Amniotic epithelial cell (primary cell): ENCODE measurements around the gene RHOJ.

ENCODE experiments used
- DNase-seq: peaks from one replicate; pipeline ENCODE4 v3.0.0-alpha.2; 2010; ENCODE audit warnings: low read depth

The RHOJ gene

GRCh38 chr14:63205866-63206265 lies 1.6 kb downstream of the RHOJ start:
- no peak for DNase-seq

DNA sequence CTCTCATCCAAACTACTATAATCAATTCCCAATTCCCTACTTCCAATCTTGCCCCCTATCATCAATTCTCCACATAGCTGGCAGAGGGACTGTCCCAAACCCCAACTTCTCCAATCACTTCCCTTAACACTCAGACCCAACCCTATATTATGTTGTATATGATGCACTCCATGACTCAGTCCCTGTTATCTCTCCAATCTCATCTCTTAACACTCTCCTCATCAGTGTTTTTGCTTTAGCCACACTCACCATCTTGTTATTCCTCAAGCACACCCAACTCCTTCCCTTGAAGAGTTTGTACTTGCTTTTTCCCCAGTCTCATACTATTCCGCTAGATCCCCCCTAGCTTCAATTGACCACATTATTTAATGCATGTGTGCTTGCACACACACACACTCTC lies 4.9 kb downstream of the RHOJ start:
- DNase-seq: peak; percentile 24

DNA sequence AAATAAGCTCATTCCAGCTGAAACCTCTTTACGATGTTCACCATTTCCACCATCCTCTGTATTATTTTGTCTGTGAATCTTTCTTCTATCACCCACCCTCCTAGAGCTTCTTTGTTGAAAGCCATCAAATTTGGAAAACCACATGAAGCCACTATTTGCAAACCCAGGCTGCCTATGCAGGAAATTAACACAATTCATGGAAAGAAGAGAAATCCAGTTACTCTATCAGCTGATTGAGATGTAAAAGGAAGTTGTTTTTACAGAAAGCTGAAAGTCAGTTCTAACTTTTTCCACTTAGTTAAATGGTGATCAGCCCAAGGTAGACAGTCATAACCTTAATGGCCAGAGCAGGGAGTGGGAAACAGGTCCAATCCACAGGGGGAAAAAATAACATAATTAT lies 6.6 kb downstream of the RHOJ start:
- no peak for DNase-seq

- no peak for DNase-seq
Observed at GRCh38 chr14:63212209-63212608, 8.0 kb downstream of the RHOJ start.

GRCh38 chr14:63212776-63213500 lies 8.7 kb downstream of the RHOJ start:
- no peak for DNase-seq

- no peak for DNase-seq
Observed at GRCh38 chr14:63214417-63215196, 10.4 kb downstream of the RHOJ start.

DNA sequence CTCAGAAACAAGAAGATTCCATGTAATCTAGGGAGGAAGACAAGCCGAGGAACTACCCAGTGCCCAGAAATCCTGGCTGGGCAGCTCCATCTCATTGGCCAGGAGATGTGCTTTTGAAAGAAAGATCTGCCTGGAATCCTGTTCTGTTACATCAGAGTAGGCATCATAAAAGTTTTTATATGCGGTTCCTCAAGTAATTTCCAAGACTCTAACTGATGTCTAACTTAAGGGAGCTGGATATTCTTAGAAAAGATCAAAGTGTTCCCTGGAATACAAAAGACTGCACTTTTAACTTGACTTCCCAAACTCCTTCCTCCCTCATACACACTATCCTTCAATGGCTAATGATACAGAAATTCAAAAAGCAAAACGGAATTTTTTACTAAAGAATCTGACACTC lies 16.3 kb downstream of the RHOJ start:
- DNase-seq: no peak

DNA sequence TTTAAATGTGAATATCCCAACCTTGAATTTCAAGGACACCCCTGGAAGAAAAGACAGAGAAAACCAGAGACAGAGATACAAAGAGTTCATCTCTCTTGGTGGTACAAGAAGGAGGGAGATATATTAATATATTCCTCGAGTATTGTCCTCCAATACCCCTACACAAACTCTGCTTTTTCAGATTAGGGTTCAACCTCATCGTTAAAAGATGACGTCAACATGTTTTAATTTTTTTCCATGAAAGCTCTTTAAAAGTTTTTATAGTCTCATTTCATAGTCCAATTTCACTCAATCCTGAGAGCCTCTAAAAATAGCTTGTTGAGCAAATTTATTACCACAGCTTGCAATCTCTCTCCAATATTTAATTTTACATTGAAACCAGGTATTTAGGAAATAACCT lies 19.4 kb downstream of the RHOJ start:
- no peak for DNase-seq

DNA sequence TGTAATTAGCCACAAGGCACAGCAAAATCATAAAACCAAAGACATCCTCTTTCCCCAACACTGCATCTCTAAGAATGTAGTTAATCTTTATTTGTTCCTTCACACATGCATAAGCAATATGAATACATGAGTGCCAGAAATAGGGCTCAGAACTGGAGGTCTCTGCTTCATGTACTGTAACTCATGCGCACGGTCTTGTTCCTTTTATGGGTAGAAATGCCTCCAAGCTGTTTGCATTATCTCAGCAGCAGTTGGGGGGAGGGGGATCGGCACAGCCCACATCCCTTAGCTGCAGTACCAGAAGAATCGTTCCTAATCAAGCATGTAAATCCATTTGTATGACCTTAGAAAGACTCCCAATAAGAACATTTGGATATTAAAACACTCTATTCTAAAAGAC lies 20.0 kb downstream of the RHOJ start:
- no peak for DNase-seq

DNA sequence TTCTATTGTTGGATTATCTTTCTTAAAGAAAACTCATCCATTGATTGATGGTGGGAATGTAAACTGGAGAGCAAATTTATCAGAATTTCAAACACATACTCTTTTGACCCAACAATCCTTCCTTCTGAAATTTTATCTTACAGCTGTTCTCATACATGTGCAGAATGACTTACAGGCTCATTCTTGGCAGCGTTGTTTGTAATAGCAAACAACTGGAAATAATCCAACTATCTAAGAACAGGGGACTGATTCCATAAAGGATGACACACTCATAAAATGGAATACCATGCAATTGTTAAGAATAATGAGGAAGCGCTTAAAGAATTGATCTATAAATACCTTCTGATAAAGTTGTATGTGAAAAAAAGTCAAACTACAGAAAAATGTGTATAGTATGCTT lies 24.0 kb downstream of the RHOJ start:
- DNase-seq: no peak

- peak; percentile 34 for DNase-seq
Observed at GRCh38 chr14:63229330-63230059, 25.3 kb downstream of the RHOJ start.

DNA sequence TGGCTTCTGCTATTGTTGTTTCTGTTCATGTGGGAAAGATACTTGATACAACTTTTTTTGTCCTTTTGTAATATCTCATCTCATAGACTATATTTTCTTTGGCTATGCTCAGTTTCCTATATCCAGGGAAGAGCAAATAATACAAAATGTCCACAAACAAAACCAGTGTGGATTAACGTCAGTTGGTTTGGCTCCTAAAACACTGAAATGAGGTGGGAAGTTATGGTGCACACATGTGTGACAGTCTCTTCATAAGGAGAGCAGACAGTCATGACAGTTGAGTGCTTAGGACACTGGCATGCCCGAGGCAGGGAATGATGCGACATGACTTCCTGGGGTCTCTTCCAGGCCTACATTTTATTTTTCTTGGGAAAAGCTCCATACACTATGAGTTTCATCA lies 27.5 kb downstream of the RHOJ start:
- DNase-seq: no peak

- DNase-seq: no peak
Observed at GRCh38 chr14:63237791-63238190, 33.5 kb downstream of the RHOJ start.

- no peak for DNase-seq
Observed at GRCh38 chr14:63240221-63240620, 36.0 kb downstream of the RHOJ start.

- DNase-seq: no peak
Observed at GRCh38 chr14:63241096-63241495, 36.9 kb downstream of the RHOJ start.

- DNase-seq: no peak
Observed at GRCh38 chr14:63243646-63244045, 39.4 kb downstream of the RHOJ start.

GRCh38 chr14:63245893-63246292 lies 41.6 kb downstream of the RHOJ start:
- peak; percentile 34 for DNase-seq

DNA sequence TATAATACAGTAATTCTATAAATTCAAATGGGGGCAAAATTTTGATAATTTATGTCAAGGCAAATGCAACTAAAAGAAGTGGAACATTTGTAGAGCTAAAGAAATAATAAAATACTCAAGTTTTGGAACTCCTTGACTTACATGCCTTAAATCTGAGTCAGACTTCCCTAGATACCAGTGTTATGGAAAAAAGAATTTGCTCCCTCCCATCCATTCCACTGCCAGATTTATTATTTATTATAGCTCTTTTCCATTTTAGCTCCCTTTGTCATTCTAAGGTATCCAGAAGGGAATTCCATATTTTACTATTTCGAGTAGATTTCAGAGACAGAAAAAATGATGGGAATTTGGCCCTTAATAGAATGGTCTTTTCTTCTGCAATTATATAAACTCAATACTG lies 44.0 kb downstream of the RHOJ start:
- peak; percentile 27 for DNase-seq

GRCh38 chr14:63249092-63249491 lies 44.8 kb downstream of the RHOJ start:
- DNase-seq: no peak

GRCh38 chr14:63257299-63257698 lies 53.1 kb downstream of the RHOJ start:
- no peak for DNase-seq

GRCh38 chr14:63262446-63262845 lies 58.2 kb downstream of the RHOJ start:
- DNase-seq: no peak

GRCh38 chr14:63266106-63266505 lies 61.9 kb downstream of the RHOJ start:
- no peak for DNase-seq

- DNase-seq: no peak
Observed at GRCh38 chr14:63267171-63267570, 62.9 kb downstream of the RHOJ start.
